Gastrocnemius medialis (tissue), 4 donors: ENCODE results near the gene TRIM27. TPM values are rescaled to one million over a fixed set of nuclear protein-coding genes. Genes with fewer than 3 reads are reported as not detected.
A peak's percentile ranks its signal among the peaks of the same experiment; 100 is the strongest.

Experiments
- ATAC-seq, 2 donors: fragments of 150-250 bp; one replicate each; pipeline ENCODE4 v1.9.1; 2016
- DNase-seq, 2 donors: peaks; one replicate each; pipeline ENCODE4 v3.0.0-alpha.2; 2019
- H3K27ac ChIP-seq, 4 donors: fragments of 200-600 bp; sonication (generic); 1 replicate in 1 of 4; 2 replicates in 3 of 4; pipeline ENCODE4 v1.5.1; 2016 to 2018; ENCODE audit warnings: mild to moderate bottlenecking in 2 of 4, moderate library complexity in 1 of 4
- H3K27me3 ChIP-seq, 3 donors: fragments of 200-600 bp; sonication (generic) in 2 of 3; 1 replicate in 1 of 3; 2 replicates in 2 of 3; pipeline versions ENCODE4 v1.5.1 to v1.6.0; 2016 to 2019; ENCODE audit warnings: mild to moderate bottlenecking in 1 of 3, moderate library complexity in 1 of 3
- H3K36me3 ChIP-seq, 2 donors: fragments of 200-600 bp; sonication (generic) in 1 of 2; one replicate each; pipeline ENCODE4 v1.5.1; 2017 to 2018
- H3K4me1 ChIP-seq, 2 donors: fragments of 200-600 bp; sonication (generic) in 1 of 2; one replicate each; pipeline ENCODE4 v1.5.1; 2016 to 2017; ENCODE audit warnings: mild to moderate bottlenecking in 2 of 2
- H3K4me3 ChIP-seq, 4 donors: fragments of 200-600 bp; sonication (generic) in 3 of 4; 1 replicate in 1 of 4; 2 replicates in 3 of 4; pipeline ENCODE4 v1.5.1; 2016 to 2019; ENCODE audit warnings: mild to moderate bottlenecking in 2 of 4
- H3K9me3 ChIP-seq, 3 donors: fragments of 200-600 bp; sonication (generic) in 2 of 3; 1 replicate in 1 of 3; 2 replicates in 2 of 3; pipeline ENCODE4 v1.5.1; 2016 to 2019
- CTCF ChIP-seq, 5 experiments: fragments of 450-650 bp in 3 of 5; fragments of 200-600 bp in 2 of 5; sonication (generic) in 2 of 5; IDR thresholded peaks in 4 of 5; conservative IDR thresholded peaks in 1 of 5; 1 replicate in 4 of 5; 2 replicates in 1 of 5; pipeline ENCODE4 v1.5.1; 2016 to 2019; ENCODE audit warnings: antibody characterized with exemption in 5 of 5, mild to moderate bottlenecking in 3 of 5, moderate library complexity in 3 of 5
- POLR2A ChIP-seq, 2 donors: fragments of 450-650 bp; IDR thresholded peaks; one replicate each; pipeline ENCODE4 v1.6.1; 2017; ENCODE audit warnings: antibody characterized with exemption in 2 of 2, mild to moderate bottlenecking in 2 of 2, moderate library complexity in 2 of 2
- in situ Hi-C, 4 donors: fragments of 200-750 bp; cut with MboI; loops; one replicate each; pipeline versions ENCODE4 v1.15.0 to v1.8.0; 2017; ENCODE audit warnings: low sequenced_read_pairs in 4 of 4
- intact Hi-C: fragments of 100-400 bp; cut with DNase I; formaldehyde crosslinking; loops from one replicate; pipeline ENCODE4 v1.15.1; 2023; ENCODE audit warnings: low total_unique reads
- total RNA-seq, 4 donors: library from RNA; depleted of rRNA; stranded (reverse); fragments of >200 nt; gene quantifications; one replicate each; pipeline versions ENCODE4 v1.1.0 to v1.2.3, GENCODE V29; 2016

Gene TRIM27
- total RNA-seq, 4 donors from 2014 or later: 33.6 to 45.1 (median 36.1) TPM

GRCh38 chr6:28941684-28942448 lies 18.1 kb upstream of the TRIM27 start:
- peaks cover 3 to 31% (median 16%) of the 10 kb centered on the region in 3 donors for H3K27me3 ChIP-seq
- in situ Hi-C loops: no loop called here
- no peaks in the 10 kb centered on the region for H3K36me3 ChIP-seq
- intact Hi-C loops: loop anchor here (1.0 to 5.0 kb wide), 3 partner anchors 17 to 105 kb away; no protein-coding TSS in a partner anchor
- H3K4me3 ChIP-seq: peak overlapping the region; percentile 52 to 61 (median 58)
- ATAC-seq (no peak), DNase-seq (no peak)
- H3K4me1 ChIP-seq: peaks cover 8 to 12% of the 10 kb centered on the region in 2 donors
- no peaks in the 10 kb centered on the region for H3K9me3 ChIP-seq
- peak overlapping the region in 2 of 4 donors; percentile 57 to 76 for H3K27ac ChIP-seq
- no peak for TF ChIP-seq POLR2A (IDR thresholded peaks at IDR 0.05)
- no peak for TF ChIP-seq CTCF (IDR thresholded peaks at IDR 0.05 in 4 of 5, conservative IDR thresholded peaks at IDR 0.05 in 1 of 5)

- Histone ChIP-seq H3K27me3 (peaks cover 3 to 31% (median 16%) of the 10 kb centered on the region in 3 donors), H3K4me3 (peak overlapping the region; percentile 52 to 61 (median 58)), H3K4me1 (peaks cover 8 to 12% of the 10 kb centered on the region in 2 donors), H3K9me3 (no peaks in the 10 kb centered on the region), H3K36me3 (no peaks in the 10 kb centered on the region), H3K27ac (peak overlapping the region; percentile 57 to 77 (median 72))
- DNase-seq (peak; percentile 38 to 51), ATAC-seq (peak; percentile 69 to 76)
- intact Hi-C loops (loop anchor here (1.0 to 5.0 kb wide), 3 partner anchors 16 to 104 kb away; no protein-coding TSS in a partner anchor), in situ Hi-C loops (no loop called here)
- no peak for TF ChIP-seq POLR2A (IDR thresholded peaks at IDR 0.05)
- no peak for TF ChIP-seq CTCF (IDR thresholded peaks at IDR 0.05 in 4 of 5, conservative IDR thresholded peaks at IDR 0.05 in 1 of 5)
Observed at GRCh38 chr6:28940858-28941683, 17.3 kb upstream of the TRIM27 start.

GRCh38 chr6:28940294-28940857 lies 16.6 kb upstream of the TRIM27 start:
- Histone ChIP-seq H3K27ac (peak overlapping the region; percentile 57 to 77 (median 72)), H3K36me3 (no peaks in the 10 kb centered on the region), H3K9me3 (no peaks in the 10 kb centered on the region), H3K4me1 (peaks cover 8 to 12% of the 10 kb centered on the region in 2 donors), H3K4me3 (peak overlapping the region; percentile 52 to 61 (median 58)), H3K27me3 (peaks cover 3 to 31% (median 16%) of the 10 kb centered on the region in 3 donors)
- DNase-seq: no peak
- intact Hi-C loops: loop anchor here (2.0 to 5.0 kb wide), 2 partner anchors 16 to 103 kb away; no protein-coding TSS in a partner anchor
- ATAC-seq: peak in 1 of 2 donors; percentile 21
- TF ChIP-seq POLR2A (IDR thresholded peaks at IDR 0.05) (no peak), CTCF (IDR thresholded peaks at IDR 0.05 in 4 of 5, conservative IDR thresholded peaks at IDR 0.05 in 1 of 5) (no peak)
- in situ Hi-C loops: no loop called here

- ATAC-seq: no peak
- in situ Hi-C loops: loop anchor here in 1 of 4 donors (10.0 kb wide), 1 partner anchor 52 kb away; no protein-coding TSS in a partner anchor
- intact Hi-C loops: no loop called here
- H3K27me3 ChIP-seq: peaks cover 0 to 19% (median 0%) of the 10 kb centered on the region in 3 donors
- TF ChIP-seq POLR2A (IDR thresholded peaks at IDR 0.05): no peak
- TF ChIP-seq CTCF (IDR thresholded peaks at IDR 0.05 in 4 of 5, conservative IDR thresholded peaks at IDR 0.05 in 1 of 5): no peak
- no peak overlapping the region for H3K4me3 ChIP-seq
- H3K27ac ChIP-seq: no peak overlapping the region
- no peaks in the 10 kb centered on the region for H3K36me3 ChIP-seq
- no peak for DNase-seq
- H3K9me3 ChIP-seq: no peaks in the 10 kb centered on the region
- H3K4me1 ChIP-seq: no peaks in the 10 kb centered on the region
Observed at GRCh38 chr6:28933069-28933468, 9.3 kb upstream of the TRIM27 start.
